ENCODE measurements around the gene COP1. TPM values are rescaled to one million over a fixed set of nuclear protein-coding genes. Genes with fewer than 3 reads are reported as not detected.

The COP1 gene
- polyA plus RNA-seq, 1 donor (not counting 4 experiments of a cell fraction or from before 2014, with no cell fraction given): 38.9 TPM

- no peak for DNase-seq (ENCODE audit: low read depth, low spot score)
- no peak for FAIRE-seq
- Histone ChIP-seq H3K4me2 (ENCODE audit: control insufficient read depth, extremely low read depth, insufficient read depth, low read depth, low read length) (no peak overlapping the region), H3K27ac (ENCODE audit: control insufficient read depth, insufficient read depth, low read length) (no peak overlapping the region), H3K9me3 (ENCODE audit: control insufficient read depth, low read depth, low read length) (peaks cover 3% of the 10 kb centered on the region), H3K4me3 (ENCODE audit: control insufficient read depth in 2 of 3, extremely low read depth in 1 of 3, insufficient read depth in 2 of 3, low read depth in 1 of 3, low read length in 3 of 3) (no peak overlapping the region), H3K27me3 (ENCODE audit: control insufficient read depth, extremely low read depth, insufficient read depth, low read length) (no peaks in the 10 kb centered on the region), H3K4me1 (ENCODE audit: control insufficient read depth, extremely low read depth, insufficient read depth, low read length) (no peaks in the 10 kb centered on the region), H3K9ac (ENCODE audit: control insufficient read depth, extremely low read depth, insufficient read depth, low read length) (no peak overlapping the region), H3K36me3 (ENCODE audit: control insufficient read depth in 2 of 2, extremely low read depth in 1 of 2, insufficient read depth in 2 of 2, low read length in 2 of 2) (no peaks in the 10 kb centered on the region), H3K9me1 (ENCODE audit: control insufficient read depth, extremely low read depth, insufficient read depth, low read length) (no peaks in the 10 kb centered on the region), H3K79me2 (ENCODE audit: control insufficient read depth, insufficient read depth, low read length) (no peaks in the 10 kb centered on the region), H2AFZ (ENCODE audit: control insufficient read depth, low read length) (no peak overlapping the region), H4K20me1 (ENCODE audit: control insufficient read depth, extremely low read depth, insufficient read depth, low read length) (no peaks in the 10 kb centered on the region)
- dilution Hi-C loops (cut with MboI; ENCODE audit: extremely low pct_ligation_motif_present, low sequenced_read_pairs): no loop called here
- no peak for TF ChIP-seq CTCF (optimal IDR thresholded peaks at IDR 0.05 in 1 of 3, IDR thresholded peaks at IDR 0.05 in 1 of 3, conservative IDR thresholded peaks at IDR 0.05 in 1 of 3; ENCODE audit: extremely low read depth in 1 of 3, insufficient read depth in 2 of 3, low read length in 3 of 3)
- TF ChIP-seq EZH2 (IDR thresholded peaks at IDR 0.05; ENCODE audit: low read length): no peak
Observed at GRCh38 chr1:175906370-175906769, 300.7 kb downstream of the COP1 start.

GRCh38 chr1:175904808-175905207 is 302.3 kb downstream of the COP1 start:
- Histone ChIP-seq H4K20me1 (ENCODE audit: control insufficient read depth, extremely low read depth, insufficient read depth, low read length) (no peaks in the 10 kb centered on the region), H3K9me3 (ENCODE audit: control insufficient read depth, low read depth, low read length) (no peaks in the 10 kb centered on the region), H3K4me1 (ENCODE audit: control insufficient read depth, extremely low read depth, insufficient read depth, low read length) (no peaks in the 10 kb centered on the region), H3K9me1 (ENCODE audit: control insufficient read depth, extremely low read depth, insufficient read depth, low read length) (no peaks in the 10 kb centered on the region), H2AFZ (ENCODE audit: control insufficient read depth, low read length) (no peak overlapping the region), H3K36me3 (ENCODE audit: control insufficient read depth in 2 of 2, extremely low read depth in 1 of 2, insufficient read depth in 2 of 2, low read length in 2 of 2) (no peaks in the 10 kb centered on the region), H3K79me2 (ENCODE audit: control insufficient read depth, insufficient read depth, low read length) (no peaks in the 10 kb centered on the region), H3K27me3 (ENCODE audit: control insufficient read depth, extremely low read depth, insufficient read depth, low read length) (no peaks in the 10 kb centered on the region), H3K4me2 (ENCODE audit: control insufficient read depth, extremely low read depth, insufficient read depth, low read depth, low read length) (no peak overlapping the region), H3K9ac (ENCODE audit: control insufficient read depth, extremely low read depth, insufficient read depth, low read length) (no peak overlapping the region), H3K27ac (ENCODE audit: control insufficient read depth, insufficient read depth, low read length) (no peak overlapping the region), H3K4me3 (ENCODE audit: control insufficient read depth in 2 of 3, extremely low read depth in 1 of 3, insufficient read depth in 2 of 3, low read depth in 1 of 3, low read length in 3 of 3) (no peak overlapping the region)
- TF ChIP-seq EZH2 (IDR thresholded peaks at IDR 0.05; ENCODE audit: low read length) (no peak), CTCF (optimal IDR thresholded peaks at IDR 0.05 in 1 of 3, IDR thresholded peaks at IDR 0.05 in 1 of 3, conservative IDR thresholded peaks at IDR 0.05 in 1 of 3; ENCODE audit: extremely low read depth in 1 of 3, insufficient read depth in 2 of 3, low read length in 3 of 3) (no peak)
- no peak for FAIRE-seq
- dilution Hi-C loops (cut with MboI; ENCODE audit: extremely low pct_ligation_motif_present, low sequenced_read_pairs): no loop called here
- no peak for DNase-seq (ENCODE audit: low read depth, low spot score)
